GM21381 (cell line): ENCODE measurements around the gene DPPA5.
"Not testable (repeated sequence)": the region's sequence is repeated elsewhere in the genome, so short reads cannot be mapped to it uniquely, and the experiment has no call there.

Source experiments
- ATAC-seq: cut with Tn5 transposase; IDR thresholded peaks from one replicate; pipeline ENCODE4 v1.9.1; 2021; ENCODE audit warnings: mild to moderate bottlenecking, moderate library complexity; ENCODE audit not compliant: unreplicated experiment

Gene DPPA5

DNA sequence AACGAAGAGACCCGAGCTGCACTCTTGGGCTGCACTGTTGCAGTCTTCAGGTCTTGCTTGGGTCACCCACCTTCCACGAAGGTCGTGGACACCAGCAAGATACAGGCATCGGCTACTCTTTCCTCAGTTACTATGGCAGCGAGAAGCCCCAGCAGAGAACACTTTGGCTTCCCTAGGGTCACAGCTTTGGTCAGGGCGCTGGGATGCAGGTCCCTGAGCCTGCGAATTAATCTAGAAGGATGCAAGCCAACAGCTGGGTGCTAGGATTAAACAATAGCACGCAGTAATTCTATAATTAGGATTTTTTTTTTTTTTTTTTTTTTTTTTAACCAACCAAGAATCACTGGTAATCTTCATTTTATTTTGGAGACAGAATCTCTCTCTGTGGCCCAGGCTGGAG, 10.5 kb upstream of the DPPA5 start:
- no peak for ATAC-seq

DNA sequence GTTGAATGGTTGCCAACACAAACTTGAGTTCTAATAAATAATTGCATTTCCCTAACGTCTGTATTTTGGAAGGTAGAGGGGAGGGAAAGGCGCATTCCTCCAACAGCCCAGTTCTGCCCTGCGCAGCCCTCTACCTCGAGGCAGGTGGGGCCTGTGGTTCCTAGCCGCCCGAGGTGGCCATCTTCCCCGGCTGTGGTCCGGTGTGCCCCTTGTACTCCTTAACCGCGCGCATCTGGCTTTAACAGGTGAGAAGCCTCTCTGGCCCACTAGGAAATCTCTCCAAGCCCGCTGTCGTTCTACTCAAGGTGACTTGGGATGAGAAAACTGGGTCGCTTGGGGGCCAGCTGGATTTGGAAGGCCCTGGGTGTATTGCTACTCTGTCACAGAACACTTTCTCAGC, 10.0 kb upstream of the DPPA5 start:
- no peak for ATAC-seq

DNA sequence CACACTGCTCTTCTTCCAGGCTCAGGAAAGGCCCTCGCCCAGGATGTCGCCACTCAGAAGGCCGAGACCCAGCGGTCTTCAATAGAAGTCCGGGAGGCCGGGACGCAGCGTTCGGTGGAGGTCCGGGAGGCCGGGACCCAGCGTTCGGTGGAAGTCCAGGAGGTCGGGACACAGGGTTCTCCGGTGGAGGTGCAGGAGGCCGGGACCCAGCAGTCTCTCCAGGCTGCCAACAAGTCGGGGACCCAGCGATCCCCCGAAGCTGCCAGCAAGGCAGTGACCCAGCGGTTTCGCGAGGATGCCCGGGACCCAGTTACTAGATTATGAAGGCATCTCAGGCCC, 9.4 kb upstream of the DPPA5 start:
- no peak for ATAC-seq

DNA sequence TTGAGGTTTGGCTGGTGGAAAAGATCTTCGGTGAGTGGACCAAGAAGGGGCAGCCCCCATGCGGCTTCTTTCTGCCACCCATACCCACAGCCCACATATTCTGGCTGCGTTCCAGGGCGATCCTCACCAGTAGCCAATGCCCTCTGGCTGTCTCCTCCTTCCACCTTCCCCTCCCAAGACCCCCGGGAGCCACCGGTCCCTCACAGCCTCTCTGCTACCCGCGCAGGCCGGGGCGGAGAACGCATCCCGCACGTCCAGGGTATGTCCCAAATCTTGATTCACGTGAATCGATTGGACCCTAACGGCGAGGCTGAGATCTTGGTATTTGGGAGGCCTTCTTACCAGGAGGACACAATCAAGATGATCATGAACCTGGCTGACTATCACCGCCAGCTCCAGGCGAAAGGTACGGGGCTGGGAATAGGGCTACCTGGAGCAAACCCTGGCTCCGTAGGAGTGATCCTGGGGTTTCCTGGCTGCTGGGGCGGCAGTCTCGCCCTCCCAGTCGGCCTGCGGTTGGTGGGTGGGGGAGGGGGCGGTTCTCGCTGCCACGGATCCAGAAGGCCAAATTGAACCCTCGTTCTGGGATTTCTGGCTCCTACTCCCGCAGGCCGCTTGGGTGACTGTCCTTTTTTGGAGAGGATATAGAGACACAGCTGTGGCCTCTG, 8.9 kb upstream of the DPPA5 start:
- ATAC-seq = no peak

DNA sequence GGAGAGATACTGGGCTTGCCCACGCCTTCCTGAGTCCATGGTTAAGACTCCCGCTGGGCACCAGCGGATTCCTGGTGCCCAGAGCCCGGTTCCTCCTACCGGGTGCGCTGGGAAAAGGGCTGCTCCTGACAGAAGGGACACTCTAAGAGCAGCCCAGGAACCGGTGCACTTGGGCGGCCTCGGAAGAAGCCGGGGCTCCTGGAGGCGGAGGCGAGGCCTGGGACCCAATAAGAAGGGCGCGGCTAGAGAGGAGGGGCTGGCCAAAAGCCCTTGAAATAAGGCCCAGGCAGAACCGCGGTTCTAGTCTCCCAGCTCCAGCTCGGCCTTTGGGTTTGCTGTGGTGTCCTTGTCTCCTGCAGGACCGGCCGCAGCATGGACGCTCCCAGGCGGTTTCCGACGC, 8.3 kb upstream of the DPPA5 start, which contains the start of gene KHDC3L:
TSS of gene KHDC3L (plus strand) at position 301 of the 400 bp plus-strand sequence. CDS start at position 373, 72 bp downstream.
- ATAC-seq = no peak

DNA sequence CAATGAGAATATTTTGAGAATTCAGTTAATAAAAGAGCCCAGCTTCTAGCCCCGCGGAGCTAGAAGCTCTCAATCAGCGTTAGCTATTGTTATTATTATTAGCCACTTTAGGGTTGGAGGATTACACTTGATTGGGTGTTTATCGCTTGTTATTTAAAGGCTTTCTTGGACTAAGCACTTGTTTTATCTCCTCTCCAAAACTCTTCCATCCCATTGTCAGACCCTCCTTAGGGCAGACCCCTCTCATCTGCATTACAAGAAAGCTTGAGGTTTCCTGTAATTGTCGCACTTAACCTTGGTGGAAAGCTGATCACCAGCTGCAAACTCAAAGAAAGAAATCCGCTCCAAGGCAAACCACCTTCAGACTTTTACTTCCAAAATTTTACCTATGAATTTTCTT, 4.8 kb downstream of the DPPA5 start:
- no peak for ATAC-seq

DNA sequence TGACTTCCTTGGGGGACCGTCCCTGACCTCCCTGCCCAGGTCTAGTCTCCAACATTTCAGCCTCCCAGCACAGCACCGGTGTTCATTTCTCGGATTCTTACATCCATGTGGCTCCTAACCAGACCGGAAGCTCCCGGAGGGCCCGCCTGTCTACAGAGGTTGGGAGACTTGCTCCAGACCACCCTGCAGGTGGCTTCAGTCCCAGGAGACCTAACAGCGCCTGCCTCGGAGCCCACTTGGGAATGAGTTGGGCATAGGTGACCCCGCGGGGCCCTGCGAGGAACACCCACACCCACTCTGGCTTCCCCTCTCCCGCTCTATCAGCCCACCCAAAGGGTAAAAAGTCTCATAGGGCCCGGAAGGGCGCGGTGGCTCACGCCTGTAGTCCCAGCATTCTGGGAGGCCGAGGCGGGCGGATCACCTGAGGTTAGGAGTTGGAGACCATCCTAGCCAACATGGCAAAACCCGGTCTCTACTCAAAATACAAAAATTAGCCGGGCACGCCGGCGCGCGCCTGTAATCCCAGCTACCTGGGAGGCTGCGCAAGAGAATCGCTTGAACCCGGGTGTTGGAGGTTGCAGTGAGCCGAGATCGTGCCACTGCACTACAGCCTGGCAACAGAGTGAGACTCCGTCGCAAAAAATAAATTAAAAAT, 5.4 kb downstream of the DPPA5 start:
- no peak for ATAC-seq

DNA sequence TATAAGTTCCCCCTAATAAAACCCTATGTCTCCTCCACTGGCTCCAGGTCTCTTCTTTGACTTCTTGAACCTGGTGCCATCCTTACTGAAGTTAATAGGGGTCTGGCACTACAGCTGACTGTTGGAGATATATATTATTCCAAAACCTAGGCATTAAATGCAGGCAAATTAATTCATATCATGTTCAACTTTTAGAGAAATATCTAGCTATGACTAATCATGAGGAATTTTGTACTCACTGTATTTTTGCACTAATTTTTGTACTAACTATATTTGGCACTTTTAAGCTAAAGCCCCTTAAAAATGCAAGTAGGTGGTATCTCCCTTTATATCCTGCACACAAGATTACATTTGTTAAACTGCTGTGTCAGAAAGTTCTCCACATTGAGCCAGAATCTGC, 10.9 kb downstream of the DPPA5 start:
- no peak for ATAC-seq

DNA sequence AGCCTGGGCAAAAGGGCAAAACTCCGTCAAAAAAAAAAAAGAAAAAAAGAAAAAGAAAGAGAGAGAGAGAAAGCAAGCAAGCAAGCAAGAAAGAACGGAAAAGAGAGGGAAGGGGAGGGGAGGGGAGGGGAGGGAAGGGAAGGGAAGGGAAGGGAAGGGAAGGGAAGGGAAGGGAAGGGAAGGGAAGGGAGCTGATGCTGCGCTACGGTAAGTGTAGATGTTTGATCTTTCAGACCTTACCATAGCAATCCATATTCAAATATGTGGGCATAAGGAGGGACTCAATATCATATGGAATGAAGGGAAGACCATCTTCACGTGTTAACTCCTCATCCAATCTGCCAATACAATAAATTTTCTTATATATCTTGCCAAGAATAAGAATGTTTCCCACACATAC, 11.9 kb downstream of the DPPA5 start:
- no peak for ATAC-seq

DNA sequence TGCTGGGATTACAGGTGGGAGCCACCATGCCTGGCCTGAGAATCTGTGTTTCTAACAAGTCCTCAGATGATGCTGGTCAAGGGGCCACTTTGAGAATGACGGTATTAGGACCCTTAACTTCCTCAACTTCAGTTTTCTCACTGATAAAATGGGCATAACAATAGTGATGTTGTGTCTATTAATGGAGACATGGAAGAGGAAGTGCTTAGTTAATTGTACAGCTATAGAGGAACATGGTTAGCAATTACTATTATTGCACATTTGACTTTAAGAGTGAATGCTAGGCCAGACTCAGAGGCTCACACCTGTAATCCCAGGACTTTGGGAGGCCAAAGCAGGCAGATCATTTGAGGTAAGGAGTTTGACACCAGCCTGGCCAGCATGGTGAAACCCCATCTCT, 12.7 kb downstream of the DPPA5 start:
- ATAC-seq = no peak

DNA sequence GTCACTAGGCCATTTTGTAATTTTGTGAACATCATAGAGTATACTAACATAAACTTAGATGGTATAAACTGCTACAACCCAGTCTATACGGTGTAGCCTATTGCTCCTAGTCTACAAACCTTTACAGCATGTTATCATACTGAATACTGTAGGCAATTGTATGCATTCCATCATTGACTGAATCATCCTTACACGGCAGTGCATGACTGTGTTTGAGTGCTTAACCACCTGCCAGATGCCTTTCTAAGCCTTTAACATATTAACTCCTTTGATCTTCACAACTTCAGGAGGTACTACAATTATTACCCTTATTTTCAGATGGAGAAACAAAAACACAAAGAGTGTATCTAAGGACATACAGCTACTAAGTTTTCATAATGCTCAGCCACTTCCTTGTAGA, 14.0 kb downstream of the DPPA5 start:
- ATAC-seq = no peak

DNA sequence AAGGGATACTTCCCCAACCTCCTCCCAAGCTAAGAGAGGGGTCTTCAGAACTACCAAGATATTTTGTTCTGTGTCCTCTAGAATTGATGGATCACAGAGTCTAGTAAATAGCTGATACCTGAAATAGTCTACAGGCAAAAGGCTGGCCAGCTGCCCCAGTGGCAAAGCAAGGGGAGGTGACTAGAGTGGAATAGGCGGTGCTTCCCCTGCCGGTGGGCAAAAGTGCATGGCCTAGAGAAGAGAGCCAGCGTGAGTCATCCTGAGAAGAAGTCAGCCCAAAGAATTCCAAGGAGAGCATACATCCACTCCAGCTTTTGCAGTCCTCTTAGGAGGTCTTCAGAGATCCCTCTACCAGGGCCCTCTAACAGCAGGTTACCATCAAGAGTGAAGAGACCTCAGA, 14.7 kb downstream of the DPPA5 start:
- ATAC-seq = no peak

DNA sequence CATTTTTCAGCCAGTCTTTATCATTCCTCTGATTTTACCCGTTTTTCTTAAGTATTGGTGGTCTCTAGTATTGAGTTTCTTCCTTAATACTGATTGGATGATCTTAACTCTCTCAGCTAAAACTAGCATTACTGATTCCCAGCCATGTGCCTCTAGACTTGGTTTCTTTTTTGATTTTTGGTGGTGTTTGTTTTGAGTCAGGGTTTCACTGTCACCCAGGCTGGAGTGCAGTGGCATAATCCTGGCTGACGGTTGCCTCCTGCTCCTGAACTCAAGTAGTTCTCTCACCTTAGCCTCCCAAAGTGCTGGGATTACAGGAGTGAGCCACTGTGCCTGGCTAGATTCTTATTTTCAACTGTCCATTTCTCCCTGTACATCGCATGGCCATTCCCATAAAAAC, 24.9 kb downstream of the DPPA5 start:
- peak; percentile 77 for ATAC-seq

DNA sequence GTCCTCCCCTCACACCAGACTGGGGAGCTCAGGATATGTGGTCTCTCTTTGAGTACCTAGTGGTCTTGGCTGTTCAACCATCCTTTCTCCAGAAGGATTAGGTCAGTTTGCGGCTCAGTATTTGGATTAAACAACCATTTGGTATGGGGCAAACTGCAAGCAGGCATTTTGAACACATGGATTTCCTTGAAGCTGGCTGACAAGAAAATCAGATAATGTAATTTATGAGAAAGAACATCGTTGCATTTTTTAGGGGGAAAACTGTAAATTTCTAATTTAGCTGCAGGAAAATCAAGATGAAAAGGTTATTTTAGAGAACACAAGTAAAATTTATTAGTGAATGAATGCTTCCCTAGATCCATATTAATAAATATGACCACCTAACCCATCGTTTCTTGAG, 25.3 kb downstream of the DPPA5 start:
- ATAC-seq = no peak

DNA sequence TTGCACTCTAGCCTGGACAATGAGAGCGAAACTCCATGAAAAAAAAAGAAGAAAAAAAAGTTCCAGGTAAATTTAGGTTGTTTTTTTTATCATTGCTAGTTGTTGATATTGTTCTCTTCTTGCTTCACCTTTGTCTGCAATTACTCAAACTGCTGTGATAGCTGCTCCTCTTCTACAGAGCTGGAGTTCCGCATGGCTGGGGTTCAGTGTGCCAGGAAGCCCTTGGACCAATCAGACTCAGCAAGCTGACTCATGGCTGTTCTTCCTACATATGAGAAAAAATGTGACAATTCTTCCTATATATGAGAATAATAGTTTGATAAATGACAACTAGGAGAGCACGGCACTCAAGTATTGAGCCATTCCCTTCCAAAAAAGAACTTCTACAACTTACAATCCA, 28.4 kb downstream of the DPPA5 start:
- ATAC-seq = no peak

DNA sequence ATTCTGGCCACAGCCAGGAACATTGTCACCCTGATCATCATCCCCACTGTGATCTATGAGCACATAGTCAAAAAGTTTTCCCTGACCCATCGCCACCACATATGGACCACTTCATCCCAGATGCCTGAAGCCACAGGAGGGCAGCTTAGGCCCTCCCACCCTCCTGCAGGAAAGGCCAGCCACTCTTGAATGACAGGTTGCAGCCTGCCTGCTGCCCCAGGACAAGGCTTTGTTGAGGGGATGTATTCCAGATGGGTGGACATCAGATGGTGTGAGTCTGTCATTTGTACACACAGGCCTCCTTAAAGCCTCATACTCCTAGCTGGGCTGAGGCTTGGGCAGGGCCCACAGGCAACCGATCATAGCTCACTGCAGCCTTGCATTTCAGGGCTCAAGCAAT, 30.8 kb downstream of the DPPA5 start:
- ATAC-seq = no peak

DNA sequence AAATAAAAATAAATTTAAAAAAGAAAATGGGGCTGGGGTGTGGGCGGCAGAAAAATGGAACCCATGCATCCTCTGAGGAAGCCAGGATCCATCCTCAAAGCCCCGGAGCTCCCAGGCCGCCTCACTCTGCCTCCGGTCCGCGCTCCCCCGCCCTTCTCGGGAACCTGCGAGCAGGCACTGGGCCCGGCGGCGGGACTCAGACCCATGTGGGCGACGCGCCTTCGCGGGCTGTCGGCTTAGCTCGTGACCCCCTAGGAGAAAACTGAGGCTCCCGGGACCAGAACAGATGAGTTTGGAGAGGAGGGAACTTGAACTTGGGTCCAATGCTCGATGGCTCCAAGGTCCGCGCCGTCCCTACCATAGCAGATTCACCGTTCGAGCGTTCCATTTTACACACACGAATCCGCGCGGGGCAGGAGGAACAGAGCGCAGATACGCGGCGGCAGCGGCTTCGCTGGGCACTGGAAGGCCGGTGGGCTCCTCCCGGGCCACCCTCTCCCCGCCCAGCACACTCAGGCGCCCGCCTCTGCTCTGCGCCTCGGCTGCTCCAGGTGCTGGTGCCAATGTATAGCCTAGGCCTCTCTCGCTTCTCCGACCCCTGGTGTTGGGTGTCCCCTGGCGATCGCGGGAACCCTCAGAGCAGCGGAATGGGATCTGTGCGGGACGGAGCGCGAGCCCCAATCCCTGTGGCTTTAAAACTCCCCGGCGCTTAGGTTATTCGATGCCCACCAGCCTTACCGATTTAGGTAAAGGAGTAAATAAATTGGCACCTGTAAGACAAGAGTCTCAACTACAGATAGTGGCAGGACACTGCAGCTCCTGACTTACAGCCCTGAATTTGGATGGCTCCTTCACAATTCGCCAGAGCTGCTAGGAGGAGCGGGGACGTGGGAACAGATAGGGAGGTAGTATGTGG, 39.2 kb downstream of the DPPA5 start:
- ATAC-seq = no peak

DNA sequence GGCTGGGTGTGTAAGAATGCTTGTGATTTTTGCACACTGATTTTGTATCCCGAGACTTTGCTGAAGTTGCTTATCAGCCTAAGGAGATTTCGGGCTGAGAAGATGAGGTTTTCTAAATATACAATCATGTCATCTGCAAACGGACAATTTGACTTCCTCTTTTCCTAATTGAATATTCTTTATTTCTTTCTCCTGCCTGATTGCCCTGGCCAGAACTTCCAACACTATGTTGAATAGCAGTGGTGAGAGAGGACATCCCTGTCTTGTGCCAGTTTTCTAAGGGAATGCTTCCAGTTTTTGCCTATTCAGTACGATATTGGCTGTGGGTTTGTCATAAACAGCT, 43.6 kb downstream of the DPPA5 start:
- ATAC-seq = not testable (repeated sequence)

DNA sequence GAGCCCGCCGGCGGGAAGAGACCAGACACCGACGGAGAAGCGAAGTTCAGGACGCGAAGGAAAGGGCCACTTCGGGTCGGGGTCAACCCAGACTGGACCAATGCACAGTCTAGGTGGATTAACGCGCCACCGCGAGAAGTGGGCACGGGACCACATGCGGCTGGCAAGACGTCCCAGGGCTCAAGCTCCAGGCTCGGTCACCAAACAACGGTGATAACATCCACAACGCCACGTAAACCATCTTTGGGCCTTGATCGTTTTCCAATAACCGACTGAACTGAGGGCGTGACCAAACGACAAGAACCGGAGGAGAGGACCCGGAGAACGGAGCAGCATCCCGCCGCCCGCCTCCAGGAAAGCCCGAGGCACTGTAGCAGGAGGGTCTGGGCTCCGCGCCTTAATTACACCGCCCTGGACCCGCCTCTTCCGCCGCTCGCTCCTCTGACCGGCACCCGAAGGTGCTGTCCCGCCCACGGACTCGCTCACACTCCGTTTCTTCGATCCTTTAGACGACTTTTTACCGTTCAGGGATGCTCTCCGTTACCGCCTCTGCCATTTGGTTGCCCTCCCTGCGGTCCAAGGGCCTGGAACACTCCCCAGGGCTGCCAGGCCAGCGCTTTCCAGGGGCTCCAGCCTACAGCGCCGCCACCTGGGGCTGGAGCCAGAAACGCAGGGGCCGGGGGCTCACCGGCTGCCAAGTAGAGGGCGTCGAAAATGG, 44.1 kb downstream of the DPPA5 start:
- ATAC-seq = peak; percentile 98

DNA sequence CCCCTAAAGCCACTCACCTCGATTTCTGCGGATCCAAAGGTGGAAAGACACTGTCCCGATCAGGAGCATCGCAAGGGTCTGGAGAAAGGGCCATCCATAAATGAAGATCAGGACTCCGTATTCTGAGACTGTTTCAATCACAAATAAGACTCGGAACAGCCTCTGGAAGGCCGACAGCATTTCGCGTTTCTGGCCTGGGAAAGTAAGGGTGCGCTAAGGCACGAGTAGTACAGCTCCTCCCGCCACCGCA, 44.6 kb downstream of the DPPA5 start:
- ATAC-seq = no peak

DNA sequence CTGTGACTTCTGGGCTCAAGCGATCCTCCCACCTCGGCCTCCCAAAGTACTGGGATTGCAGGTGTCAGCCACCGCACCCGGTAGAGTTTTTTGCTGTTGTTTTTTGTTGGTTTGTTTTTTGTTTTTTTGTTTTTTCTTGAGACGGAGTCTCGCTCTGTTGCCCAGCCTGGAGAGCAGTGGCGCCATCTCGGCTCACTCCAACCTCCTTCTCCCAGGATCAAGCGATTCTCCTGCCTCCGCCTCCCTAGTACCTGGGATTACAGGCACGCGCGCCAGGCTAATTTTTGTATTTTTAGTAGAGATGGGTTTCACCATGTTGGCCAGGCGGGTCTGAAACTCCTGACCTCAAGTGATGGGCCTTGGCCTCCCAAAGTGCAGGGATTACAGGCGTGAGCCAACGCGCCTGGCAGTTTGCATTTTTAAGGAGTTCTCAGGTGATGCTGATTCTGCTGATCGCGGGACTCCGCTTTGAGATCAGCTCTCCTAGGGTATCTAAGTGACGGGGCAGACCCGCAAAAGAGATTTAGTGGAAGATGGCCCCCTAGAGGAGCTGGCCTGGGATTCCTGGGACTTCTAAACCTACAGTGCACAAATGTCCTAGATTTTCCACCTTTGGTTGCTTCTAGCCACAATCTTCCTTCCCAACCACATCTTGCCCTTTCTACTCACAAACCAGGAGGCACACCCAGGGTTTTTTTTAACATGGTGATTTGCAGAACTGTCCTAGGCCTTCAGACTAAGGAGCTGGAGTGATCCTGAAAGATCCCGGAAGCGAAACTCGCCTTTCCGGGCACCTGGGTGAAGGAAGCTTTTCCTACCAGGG, 45.2 kb downstream of the DPPA5 start:
- no peak for ATAC-seq
